GM12878 (cell line): ENCODE data around the gene RNF181. TPM values are rescaled to one million over a fixed set of nuclear protein-coding genes. Genes with fewer than 3 reads are reported as not detected.

Experiments used
- ATAC-seq: fragments of 200-7000 bp; cut with Tn5 transposase; 3 replicates; pipeline ENCODE4 v1.9.1; 2020; ENCODE audit warnings: mild to moderate bottlenecking, moderate library complexity
- BruUV-seq: library from RNA; stranded (reverse); fragments of 400-500 nt; replicated peaks from 2 replicates; lab custom pipeline; 2021; lab: Mats Ljungman, UMichigan
- CTCF ChIA-PET: fragments of 300-600 bp; sonication (Branson Sonifier 250); formaldehyde crosslinking; extraction: SDS; loops from one replicate; lab custom pipeline; 2021; ENCODE audit warnings: inconsistent platforms; lab: Yijun Ruan, JAX
- POLR2A ChIA-PET: fragments of 350-600 bp; formaldehyde crosslinking; extraction: SDS; loops from one replicate; lab custom pipeline; 2021; ENCODE audit warnings: inconsistent platforms; lab: Charles Lee
- RAD21 ChIA-PET: fragments of 300-600 bp; sonication (Branson Sonifier 250); formaldehyde crosslinking; loops from one replicate; lab custom pipeline; 2023; ENCODE audit warnings: antibody characterized with exemption; ENCODE audit not compliant: unreplicated experiment; lab: Charles Lee
- SMC1A ChIA-PET: fragments of 300-600 bp; sonication (Branson Sonifier 250); formaldehyde crosslinking; loops from one replicate; lab custom pipeline; 2023; ENCODE audit not compliant: unreplicated experiment, uncharacterized antibody; lab: Charles Lee
- DNase-seq: peaks from one replicate; pipeline ENCODE4 v3.0.0-alpha.2; 2011; ENCODE audit warnings: low read depth, low spot score
- FAIRE-seq: peaks from 3 replicates; lab custom pipeline; 2011; peaks lifted over from hg19 to GRCh38; lab: Jason Lieb, UNC
- H2AFZ ChIP-seq: 2 replicates; pipeline ENCODE4 v1.6.0; 2011; ENCODE audit warnings: low read depth, low read length, control low read depth; ENCODE audit not compliant: control insufficient read depth
- H3K27ac ChIP-seq: 2 replicates; pipeline ENCODE4 v1.5.1; 2011; ENCODE audit warnings: control low read depth; ENCODE audit not compliant: control insufficient read depth, insufficient read depth
- H3K27me3 ChIP-seq, 2 experiments: replicated peaks in 1 of 2; 2 replicates each; pipeline versions ENCODE4 v1.6.0 to v1.6.1; 2011; ENCODE audit warnings: low read length in 1 of 2; ENCODE audit not compliant: control insufficient read depth in 2 of 2, insufficient read depth in 2 of 2
- H3K36me3 ChIP-seq, 2 experiments: 2 replicates each; pipeline ENCODE4 v1.5.1; 2011; ENCODE audit warnings: low read length in 1 of 2; ENCODE audit not compliant: control insufficient read depth in 2 of 2, insufficient read depth in 2 of 2
- H3K4me1 ChIP-seq: 2 replicates; pipeline ENCODE4 v1.6.1; 2011; ENCODE audit warnings: mild to moderate bottlenecking, low read length, moderate library complexity, mixed read lengths; ENCODE audit not compliant: control insufficient read depth, insufficient read depth
- H3K4me2 ChIP-seq: 2 replicates; pipeline ENCODE4 v1.6.0; 2011; ENCODE audit warnings: control low read depth; ENCODE audit not compliant: control insufficient read depth, insufficient read depth
- H3K4me3 ChIP-seq: fragments of 200-600 bp; sonication (generic); 2 replicates; pipeline ENCODE4 v1.5.1; 2016
- H3K79me2 ChIP-seq: 2 replicates; pipeline ENCODE4 v1.6.0; 2011; ENCODE audit warnings: low read length; ENCODE audit not compliant: control insufficient read depth, insufficient read depth
- H3K9ac ChIP-seq: 2 replicates; pipeline ENCODE4 v1.8.0; 2011; ENCODE audit warnings: low read length, control low read depth, mixed read lengths; ENCODE audit not compliant: control insufficient read depth, insufficient read depth
- H3K9me3 ChIP-seq: replicated peaks from 3 replicates; pipeline ENCODE4 v1.5.1; 2011; ENCODE audit warnings: mild to moderate bottlenecking, low read length; ENCODE audit not compliant: control insufficient read depth, insufficient read depth
- H4K20me1 ChIP-seq: 2 replicates; pipeline ENCODE4 v1.6.0; 2011; ENCODE audit not compliant: control insufficient read depth, insufficient read depth
- ASH2L ChIP-seq: fragments of 300-600, 200-600 bp; sonication (generic); IDR thresholded peaks from 2 replicates; pipeline ENCODE4 v1.6.1; 2017; ENCODE audit warnings: low read depth, mild to moderate bottlenecking, borderline replicate concordance
- BMI1 ChIP-seq: fragments of 450-650 bp; IDR thresholded peaks from 2 replicates; pipeline ENCODE4 v1.6.1; 2016; ENCODE audit warnings: mild to moderate bottlenecking, moderate library complexity, borderline replicate concordance
- CHD1 ChIP-seq: IDR thresholded peaks from 2 replicates; pipeline ENCODE4 v1.6.1; 2012; ENCODE audit warnings: low read depth, low read length, improper control_type of control experiment
- EP300 ChIP-seq, 2 experiments: fragments of 150-350 bp in 1 of 2; IDR thresholded peaks; 2 replicates each; pipeline ENCODE4 v1.6.1; 2011 to 2012; ENCODE audit warnings: low read depth in 2 of 2, low read length in 2 of 2, borderline replicate concordance in 1 of 2, improper control_type of control experiment in 1 of 2, inconsistent platforms in 1 of 2; ENCODE audit not compliant: control insufficient read depth in 1 of 2
- ESRRA ChIP-seq: IDR thresholded peaks from 2 replicates; pipeline ENCODE4 v1.6.1; 2012; ENCODE audit warnings: mild to moderate bottlenecking, low read length, improper control_type of control experiment
- FOS ChIP-seq: IDR thresholded peaks from 3 replicates; pipeline ENCODE4 v1.6.1; 2011; ENCODE audit warnings: borderline replicate concordance; ENCODE audit not compliant: insufficient read length; ENCODE audit errors: extremely low read depth
- KLF5 ChIP-seq: fragments of 450-650 bp; IDR thresholded peaks from 2 replicates; pipeline ENCODE4 v1.6.1; 2014; ENCODE audit warnings: mild to moderate bottlenecking; ENCODE audit not compliant: partially characterized antibody
- MYC ChIP-seq: IDR thresholded peaks from 2 replicates; pipeline ENCODE4 v1.6.1; 2011; ENCODE audit warnings: mild to moderate bottlenecking, low read length, moderate library complexity, inconsistent platforms; ENCODE audit not compliant: insufficient read depth, insufficient replicate concordance, insufficient read length, severe bottlenecking
- NFYB ChIP-seq: IDR thresholded peaks from 2 replicates; pipeline ENCODE4 v1.6.1; 2011; ENCODE audit warnings: low read depth, mild to moderate bottlenecking, low read length, improper control_type of control experiment, moderate library complexity; ENCODE audit not compliant: insufficient read depth
- POLR2A ChIP-seq: IDR thresholded peaks from 2 replicates; pipeline ENCODE4 v1.6.1; 2011; ENCODE audit warnings: low read depth, mild to moderate bottlenecking, low read length
- RBBP5 ChIP-seq: fragments of 200-600 bp; sonication (generic); conservative IDR thresholded peaks from 2 replicates; pipeline ENCODE4 v1.6.1; 2016
- STAT1 ChIP-seq: fragments of 450-650 bp; conservative IDR thresholded peaks from 2 replicates; pipeline ENCODE4 v1.6.1; 2014; ENCODE audit warnings: antibody characterized with exemption, mild to moderate bottlenecking
- SUZ12 ChIP-seq: fragments of 200-600 bp; sonication (generic); IDR thresholded peaks from one replicate; pipeline ENCODE4 v1.6.1; 2018; ENCODE audit warnings: antibody characterized with exemption, mild to moderate bottlenecking; ENCODE audit not compliant: unreplicated experiment
- ZBED1 ChIP-seq: IDR thresholded peaks from 2 replicates; pipeline ENCODE4 v1.6.1; 2016; ENCODE audit warnings: borderline replicate concordance
- ZNF24 ChIP-seq: fragments of 450-650 bp; IDR thresholded peaks from 2 replicates; pipeline ENCODE4 v1.6.1; 2017; ENCODE audit warnings: antibody characterized with exemption, mild to moderate bottlenecking
- ZZZ3 ChIP-seq: IDR thresholded peaks from 2 replicates; pipeline ENCODE4 v1.6.1; 2011; ENCODE audit warnings: low read depth; ENCODE audit not compliant: control insufficient read depth, insufficient read length
- WGBS: methylation state at CpG from one replicate; pipeline ENCODE4 v1.1.6; 2016; ENCODE audit warnings: low lambda C conversion rate; ENCODE audit not compliant: insufficient replicate concordance, insufficient coverage; ENCODE audit errors: missing lambda C conversion rate; 5-methylcytosine and 5-hydroxymethylcytosine counted together
- in situ Hi-C: fragments of 300-500 bp; cut with MboI; formaldehyde crosslinking; loops from 9 replicates; pipeline ENCODE4 v1.14.3; 2018; ENCODE audit warnings: mixed read lengths
- intact Hi-C: fragments of 100-400 bp; cut with micrococcal nuclease; formaldehyde crosslinking; loops from one replicate; pipeline ENCODE4 v1.14.2; 2022; ENCODE audit not compliant: unreplicated experiment
- polyA plus RNA-seq, 11 experiments: library from polyadenylated mRNA; depleted of rRNA in 4 of 11; unstranded in 6 of 11; stranded (reverse) in 5 of 11; fragments of >200 nt; fragmentation: Nextera tagmentation in 4 of 11; fragmentation: Illumina TruSeq in 1 of 11; extraction: Ambion mirVana in 4 of 11; extraction: Trizol in 1 of 11; gene quantifications; 1 replicate in 1 of 11; 2 replicates in 10 of 11; pipeline versions ENCODE4 v1.2.1 to v1.2.3, GENCODE V29; 2011 to 2016; ENCODE audit warnings: inconsistent platforms in 2 of 11, missing spikeins in 2 of 11, low read depth in 1 of 11
- total RNA-seq, 4 experiments: library from RNA; depleted of rRNA in 3 of 4; stranded (reverse); fragments of >200 nt in 3 of 4; fragmentation: Illumina TruSeq in 1 of 4; extraction: Trizol in 1 of 4; gene quantifications; 2 replicates each; pipeline versions ENCODE4 v1.2.1 to v1.2.3, GENCODE V29; 2013 to 2021
- TF ChIP-seq, protein P1 (sequence below): fragments of 450-650 bp; formaldehyde crosslinking; IDR thresholded peaks from 2 replicates; pipeline ENCODE4 v1.4.0; 2020; ENCODE audit warnings: mild to moderate bottlenecking, moderate library complexity
- TF ChIP-seq, protein P2 (sequence below): IDR thresholded peaks from 2 replicates; pipeline ENCODE4 v1.6.1; 2011; ENCODE audit warnings: low read depth, mild to moderate bottlenecking, low read length, moderate library complexity, borderline replicate concordance; ENCODE audit errors: extremely low read depth

RNF181 gene
- total and polyA plus RNA-seq, 10 of the 15 experiments (the other 5 are each of a cell fraction or from before 2014, with no cell fraction given), result 101 to 409 (median 213) TPM

DNA sequence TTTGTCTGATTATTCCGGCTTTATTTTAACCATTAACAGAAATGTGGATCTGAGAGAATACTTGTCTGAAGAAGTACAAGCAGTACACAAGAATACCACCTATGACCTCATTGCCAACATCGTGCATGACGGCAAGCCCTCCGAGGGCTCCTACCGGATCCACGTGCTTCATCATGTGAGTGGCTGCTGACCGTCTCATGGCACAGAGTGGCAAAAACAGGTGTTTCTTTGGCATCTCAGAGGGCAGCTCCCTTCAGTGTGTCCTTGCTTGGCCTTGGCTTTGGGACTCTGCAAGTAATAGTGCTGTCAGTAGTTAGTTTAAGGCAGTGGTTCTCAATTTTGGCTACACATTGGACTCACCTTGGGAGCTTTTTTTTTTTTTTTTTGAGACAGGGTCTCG, 49.4 kb downstream of the RNF181 start:
- intact Hi-C loops, result no loop called here
- Histone ChIP-seq H3K36me3 (peaks cover 26 to 41% of the 10 kb centered on the region in 2 experiments), H2AFZ (no peak overlapping the region), H3K4me1 (peaks cover 18% of the 10 kb centered on the region), H3K9me3 (no peaks in the 10 kb centered on the region), H3K27me3 (no peaks in the 10 kb centered on the region), H3K4me3 (no peak overlapping the region), H3K27ac (no peak overlapping the region), H3K4me2 (no peak overlapping the region), H3K9ac (no peak overlapping the region), H4K20me1 (no peaks in the 10 kb centered on the region), H3K79me2 (no peaks in the 10 kb centered on the region)
- ATAC-seq (no peak), FAIRE-seq (no peak), DNase-seq (no peak)
- 98% methylated on average over 7 of the region's 8 CpGs for WGBS
- in situ Hi-C loops, result no loop called here
- TF ChIP-seq POLR2A (no peak), STAT1 (no peak), CHD1 (no peak), KLF5 (no peak), ESRRA (no peak), NFYB (no peak), MYC (no peak), BMI1 (no peak), ZZZ3 (no peak), ASH2L (no peak), EP300 (IDR thresholded peaks at IDR 0.05; ENCODE audit: borderline replicate concordance in 1 of 2, control insufficient read depth in 1 of 2, low read depth in 2 of 2, low read length in 2 of 2) (no peak), RBBP5 (no peak), SUZ12 (no peak), ZBED1 (no peak), ZNF24 (no peak), FOS (no peak)
- TF ChIP-seq, protein P1, sequence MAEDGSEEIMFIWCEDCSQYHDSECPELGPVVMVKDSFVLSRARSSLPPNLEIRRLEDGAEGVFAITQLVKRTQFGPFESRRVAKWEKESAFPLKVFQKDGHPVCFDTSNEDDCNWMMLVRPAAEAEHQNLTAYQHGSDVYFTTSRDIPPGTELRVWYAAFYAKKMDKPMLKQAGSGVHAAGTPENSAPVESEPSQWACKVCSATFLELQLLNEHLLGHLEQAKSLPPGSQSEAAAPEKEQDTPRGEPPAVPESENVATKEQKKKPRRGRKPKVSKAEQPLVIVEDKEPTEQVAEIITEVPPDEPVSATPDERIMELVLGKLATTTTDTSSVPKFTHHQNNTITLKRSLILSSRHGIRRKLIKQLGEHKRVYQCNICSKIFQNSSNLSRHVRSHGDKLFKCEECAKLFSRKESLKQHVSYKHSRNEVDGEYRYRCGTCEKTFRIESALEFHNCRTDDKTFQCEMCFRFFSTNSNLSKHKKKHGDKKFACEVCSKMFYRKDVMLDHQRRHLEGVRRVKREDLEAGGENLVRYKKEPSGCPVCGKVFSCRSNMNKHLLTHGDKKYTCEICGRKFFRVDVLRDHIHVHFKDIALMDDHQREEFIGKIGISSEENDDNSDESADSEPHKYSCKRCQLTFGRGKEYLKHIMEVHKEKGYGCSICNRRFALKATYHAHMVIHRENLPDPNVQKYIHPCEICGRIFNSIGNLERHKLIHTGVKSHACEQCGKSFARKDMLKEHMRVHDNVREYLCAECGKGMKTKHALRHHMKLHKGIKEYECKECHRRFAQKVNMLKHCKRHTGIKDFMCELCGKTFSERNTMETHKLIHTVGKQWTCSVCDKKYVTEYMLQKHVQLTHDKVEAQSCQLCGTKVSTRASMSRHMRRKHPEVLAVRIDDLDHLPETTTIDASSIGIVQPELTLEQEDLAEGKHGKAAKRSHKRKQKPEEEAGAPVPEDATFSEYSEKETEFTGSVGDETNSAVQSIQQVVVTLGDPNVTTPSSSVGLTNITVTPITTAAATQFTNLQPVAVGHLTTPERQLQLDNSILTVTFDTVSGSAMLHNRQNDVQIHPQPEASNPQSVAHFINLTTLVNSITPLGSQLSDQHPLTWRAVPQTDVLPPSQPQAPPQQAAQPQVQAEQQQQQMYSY (CRISPR knock-in tag), result no peak
- TF ChIP-seq, protein P2, sequence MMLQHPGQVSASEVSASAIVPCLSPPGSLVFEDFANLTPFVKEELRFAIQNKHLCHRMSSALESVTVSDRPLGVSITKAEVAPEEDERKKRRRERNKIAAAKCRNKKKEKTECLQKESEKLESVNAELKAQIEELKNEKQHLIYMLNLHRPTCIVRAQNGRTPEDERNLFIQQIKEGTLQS, result no peak
- CTCF ChIA-PET, result interaction anchor here (1.4 to 2.0 kb wide), 3 partner anchors 8 to 225 kb away, joined by 6 to 7 read pairs (median 6); no protein-coding TSS in a partner anchor
- POLR2A ChIA-PET, result no interaction called here
- SMC1A ChIA-PET, result no interaction called here
- no TSS peak for BruUV-seq
- RAD21 ChIA-PET, result no interaction called here
